B cell (primary cell): ENCODE data around the gene MAPK9. TPM values are rescaled to one million over a fixed set of nuclear protein-coding genes. Genes with fewer than 3 reads are reported as not detected.

Experiments used
- ATAC-seq: fragments of 200-7000 bp; cut with Tn5 transposase; one replicate; pipeline ENCODE4 v1.10.0; 2021; ENCODE audit warnings: low read depth, mild to moderate bottlenecking, moderate number of reproducible peaks, moderate library complexity
- CTCF ChIA-PET: fragments of 350-600 bp; sonication (Branson Sonifier 250); formaldehyde crosslinking; loops from one replicate; lab custom pipeline; 2021; ENCODE audit warnings: antibody characterized with exemption, inconsistent platforms; lab: Charles Lee
- POLR2A ChIA-PET: fragments of 350-600 bp; sonication (Branson Sonifier 250); formaldehyde crosslinking; loops from one replicate; lab custom pipeline; 2021; ENCODE audit warnings: antibody characterized with exemption; lab: Charles Lee
- DNase-seq: peaks from one replicate; pipeline ENCODE4 v3.0.0; 2013
- H2AFZ ChIP-seq: 2 replicates; pipeline ENCODE4 v1.6.1; 2012; ENCODE audit warnings: mild to moderate bottlenecking, low read depth, low read length; ENCODE audit not compliant: insufficient read depth, poor library complexity, severe bottlenecking
- H3K27ac ChIP-seq, 2 donors: 1 replicate in 1 of 2; 2 replicates in 1 of 2; pipeline ENCODE4 v1.5.1; 2012 to 2013; ENCODE audit warnings: low read length in 2 of 2, mild to moderate bottlenecking in 2 of 2, moderate library complexity in 1 of 2
- H3K27me3 ChIP-seq, 4 experiments: fragments of 200-600 bp in 1 of 4; sonication (generic) in 1 of 4; replicated peaks in 1 of 4; 1 replicate in 2 of 4; 2 replicates in 2 of 4; pipeline versions ENCODE4 v1.6.1 to v1.7.0; 2013 to 2016; ENCODE audit warnings: low read length in 3 of 4, mild to moderate bottlenecking in 2 of 4, mixed read lengths in 1 of 4, moderate library complexity in 1 of 4; ENCODE audit not compliant: insufficient read depth in 4 of 4, control insufficient read depth in 3 of 4; ENCODE audit errors: control extremely low read depth in 1 of 4
- H3K36me3 ChIP-seq, 2 experiments: replicated peaks in 1 of 2; 1 replicate in 1 of 2; 2 replicates in 1 of 2; pipeline versions ENCODE4 v1.6.1 to v1.7.1; 2013; ENCODE audit warnings: low read length in 1 of 2; ENCODE audit not compliant: insufficient read depth in 2 of 2, control insufficient read depth in 1 of 2; ENCODE audit errors: control extremely low read depth in 1 of 2, extremely low read depth in 1 of 2
- H3K4me1 ChIP-seq, 2 donors: fragments of 200-600 bp in 1 of 2; sonication (generic) in 1 of 2; 1 replicate in 1 of 2; 2 replicates in 1 of 2; pipeline versions ENCODE4 v1.5.1 to v1.6.1; 2013 to 2017; ENCODE audit warnings: low read length in 2 of 2; ENCODE audit not compliant: control insufficient read depth in 2 of 2, insufficient read depth in 2 of 2
- H3K4me2 ChIP-seq: replicated peaks from 2 replicates; pipeline ENCODE3; 2012; ENCODE audit warnings: mild to moderate bottlenecking, low read depth, low read length; ENCODE audit not compliant: poor library complexity, severe bottlenecking
- H3K4me3 ChIP-seq, 5 experiments: fragments of 200-600 bp in 1 of 5; sonication (generic) in 1 of 5; 1 replicate in 3 of 5; 2 replicates in 2 of 5; pipeline versions ENCODE4 v1.5.1 to v1.7.0; 2011 to 2016; ENCODE audit warnings: low read length in 4 of 5, mild to moderate bottlenecking in 4 of 5, low read depth in 2 of 5, control low read depth in 1 of 5, moderate library complexity in 1 of 5; ENCODE audit not compliant: insufficient read depth in 1 of 5; ENCODE audit errors: control extremely low read depth in 1 of 5, extremely low read depth in 1 of 5
- H3K79me2 ChIP-seq: fragments of 200-600 bp; sonication (generic); one replicate; pipeline ENCODE4 v1.6.0; 2016; ENCODE audit warnings: low read length; ENCODE audit not compliant: control insufficient read depth, insufficient read depth
- H3K9ac ChIP-seq: fragments of 200-600 bp; sonication (generic); 2 replicates; pipeline ENCODE4 v1.6.1; 2017; ENCODE audit warnings: mild to moderate bottlenecking, low read length, moderate library complexity
- H3K9me3 ChIP-seq, 3 donors: one replicate each; pipeline versions ENCODE4 v1.6.1 to v1.7.1; 2013; ENCODE audit warnings: low read length in 2 of 3; ENCODE audit not compliant: control insufficient read depth in 2 of 3, insufficient read depth in 1 of 3; ENCODE audit errors: control extremely low read depth in 1 of 3
- H4K20me1 ChIP-seq: 2 replicates; pipeline ENCODE4 v1.6.0; 2012; ENCODE audit warnings: mild to moderate bottlenecking, low read length; ENCODE audit not compliant: insufficient read depth, control insufficient read depth, poor library complexity, severe bottlenecking
- H3K27ac Mint-ChIP-seq: one replicate; pipeline ENCODE4 v1.8.0; 2021; ENCODE audit warnings: mixed read lengths
- H3K27me3 Mint-ChIP-seq: one replicate; pipeline ENCODE4 v1.8.0; 2021; ENCODE audit warnings: mixed read lengths
- H3K4me1 Mint-ChIP-seq: one replicate; pipeline ENCODE4 v1.8.0; 2021; ENCODE audit warnings: mixed read lengths
- H3K4me3 Mint-ChIP-seq: one replicate; pipeline ENCODE4 v1.8.0; 2021; ENCODE audit warnings: mixed read lengths
- H3K9me3 Mint-ChIP-seq: one replicate; pipeline ENCODE4 v1.8.0; 2022; ENCODE audit warnings: mixed read lengths; ENCODE audit not compliant: insufficient read depth
- CTCF ChIP-seq: fragments of 200-600 bp; IDR thresholded peaks from one replicate; pipeline ENCODE4 v1.8.0; 2022; ENCODE audit warnings: antibody characterized with exemption, mild to moderate bottlenecking
- EZH2 ChIP-seq: IDR thresholded peaks from 2 replicates; pipeline ENCODE4 v1.6.1; 2012; ENCODE audit warnings: borderline replicate concordance, low read depth, mild to moderate bottlenecking, moderate library complexity, low read length; ENCODE audit not compliant: insufficient read depth, poor library complexity, severe bottlenecking
- WGBS: methylation state at CpG from one replicate; pipeline ENCODE4 v1.1.5; 2013; ENCODE audit warnings: missing lambda C conversion rate; ENCODE audit not compliant: insufficient coverage; 5-methylcytosine and 5-hydroxymethylcytosine counted together
- intact Hi-C: fragments of 100-400 bp; cut with micrococcal nuclease; formaldehyde crosslinking; loops from one replicate; pipeline ENCODE4 v1.10.0; 2022
- polyA plus RNA-seq: library from polyadenylated mRNA; depleted of rRNA; stranded (reverse); fragments of >200 nt; gene quantifications from 2 replicates; pipeline ENCODE4 v1.2.3, GENCODE V29; 2012
- total RNA-seq, 2 donors: library from RNA; stranded (reverse); fragments of 120-200 nt in 1 of 2; gene quantifications; 1 replicate in 1 of 2; 2 replicates in 1 of 2; pipeline versions ENCODE4 v1.2.3 to v1.2.4, GENCODE V29; 2013 to 2022

The MAPK9 gene
- total and polyA plus RNA-seq, 2 donors (not counting 1 experiment from before 2014, with no cell fraction given), result 19.7 to 40.4 TPM

GRCh38 chr5:180335614-180336233 is 43.8 kb upstream of the MAPK9 start:
- H3K9ac ChIP-seq, result no peak overlapping the region
- ChIA-PET CTCF (interaction anchor here (3.5 kb wide), 1 partner anchor 20 kb away, joined by 13 read pairs; no protein-coding TSS in a partner anchor), POLR2A (no interaction called here)
- H3K9me3 Mint-ChIP-seq, result no peaks in the 10 kb centered on the region
- H3K4me2 ChIP-seq, result no peak overlapping the region
- intact Hi-C loops, result no loop called here
- TF ChIP-seq CTCF (no peak), EZH2 (no peak)
- H3K27ac Mint-ChIP-seq, result no peak overlapping the region
- no peaks in the 10 kb centered on the region for H3K36me3 ChIP-seq
- ATAC-seq (no peak), DNase-seq (no peak)
- H2AFZ ChIP-seq, result no peak overlapping the region
- H3K4me1 Mint-ChIP-seq, result no peaks in the 10 kb centered on the region
- no peak overlapping the region for H3K27ac ChIP-seq
- H3K9me3 ChIP-seq, result no peaks in the 10 kb centered on the region
- no peak overlapping the region for H3K4me3 Mint-ChIP-seq
- H3K27me3 ChIP-seq, result peaks cover 0 to 8% (median 0%) of the 10 kb centered on the region in 4 experiments
- no peak overlapping the region for H3K4me3 ChIP-seq
- H3K27me3 Mint-ChIP-seq, result peaks cover 28% of the 10 kb centered on the region
- no peaks in the 10 kb centered on the region for H4K20me1 ChIP-seq
- no peaks in the 10 kb centered on the region for H3K4me1 ChIP-seq
- H3K79me2 ChIP-seq, result no peaks in the 10 kb centered on the region
- 92% methylated on average over 16 of the region's 19 CpGs for WGBS

GRCh38 chr5:180334751-180335613 is 43.1 kb upstream of the MAPK9 start:
- Histone ChIP-seq H3K9me3 (no peaks in the 10 kb centered on the region), H3K9ac (no peak overlapping the region), H3K27me3 (peaks cover 0 to 8% (median 0%) of the 10 kb centered on the region in 4 experiments), H4K20me1 (no peaks in the 10 kb centered on the region), H3K4me3 (no peak overlapping the region), H2AFZ (no peak overlapping the region), H3K4me2 (no peak overlapping the region), H3K36me3 (no peaks in the 10 kb centered on the region), H3K4me1 (no peaks in the 10 kb centered on the region), H3K79me2 (no peaks in the 10 kb centered on the region), H3K27ac (no peak overlapping the region)
- 89% methylated on average over 13 of the region's 15 CpGs for WGBS
- Mint-ChIP-seq H3K27ac (no peak overlapping the region), H3K27me3 (peaks cover 28% of the 10 kb centered on the region), H3K9me3 (no peaks in the 10 kb centered on the region), H3K4me1 (no peaks in the 10 kb centered on the region), H3K4me3 (no peak overlapping the region)
- intact Hi-C loops, result no loop called here
- ChIA-PET CTCF (interaction anchor here (3.5 kb wide), 1 partner anchor 20 kb away, joined by 13 read pairs; no protein-coding TSS in a partner anchor), POLR2A (no interaction called here)
- no peak for ATAC-seq
- TF ChIP-seq CTCF, result no peak
- TF ChIP-seq EZH2, result no peak
- DNase-seq, result no peak
